Astrocyte (in vitro differentiated cells and primary cell): Measurements from ENCODE around the gene GXYLT2. TPM values are rescaled to one million over a fixed set of nuclear protein-coding genes. Genes with fewer than 3 reads are reported as not detected.

Source experiments
- DNase-seq: peaks from one replicate; pipeline ENCODE4 v3.0.0-alpha.2; 2010; ENCODE audit warnings: low read depth
- FAIRE-seq: peaks from 2 replicates; lab custom pipeline; 2011; peaks lifted over from hg19 to GRCh38; lab: Jason Lieb, UNC
- H2AFZ ChIP-seq: 2 replicates; pipeline ENCODE4 v1.6.0; 2012; ENCODE audit warnings: low read depth, low read length, inconsistent platforms
- H3K27ac ChIP-seq: 2 replicates; pipeline ENCODE4 v1.5.1; 2011; ENCODE audit warnings: low read depth, low read length, inconsistent platforms
- H3K27me3 ChIP-seq: 2 replicates; pipeline ENCODE4 v1.6.0; 2011; ENCODE audit warnings: low read length, inconsistent platforms; ENCODE audit not compliant: insufficient read depth
- H3K36me3 ChIP-seq: 2 replicates; pipeline ENCODE4 v1.5.1; 2011; ENCODE audit warnings: low read length, inconsistent platforms; ENCODE audit not compliant: insufficient read depth
- H3K4me1 ChIP-seq: 2 replicates; pipeline ENCODE4 v1.5.1; 2011; ENCODE audit warnings: low read length, inconsistent platforms; ENCODE audit not compliant: insufficient read depth
- H3K4me2 ChIP-seq: 2 replicates; pipeline ENCODE4 v1.6.0; 2012; ENCODE audit warnings: low read length, inconsistent platforms
- H3K4me3 ChIP-seq: 2 replicates; pipeline ENCODE4 v1.5.1; 2011; ENCODE audit warnings: low read depth, mild to moderate bottlenecking, low read length, inconsistent platforms; ENCODE audit not compliant: insufficient read depth
- H3K79me2 ChIP-seq: 2 replicates; pipeline ENCODE4 v1.6.0; 2012; ENCODE audit warnings: mild to moderate bottlenecking, low read length, inconsistent platforms; ENCODE audit not compliant: insufficient read depth
- H3K9ac ChIP-seq: 2 replicates; pipeline ENCODE4 v1.6.0; 2012; ENCODE audit warnings: mild to moderate bottlenecking, low read length, inconsistent platforms
- H3K9me3 ChIP-seq: 2 replicates; pipeline ENCODE4 v1.5.1; 2012; ENCODE audit warnings: low read depth, mild to moderate bottlenecking, low read length, inconsistent platforms; ENCODE audit not compliant: insufficient read depth
- H4K20me1 ChIP-seq: 2 replicates; pipeline ENCODE4 v1.6.0; 2012; ENCODE audit warnings: low read length, inconsistent platforms; ENCODE audit not compliant: insufficient read depth
- H3K27ac Mint-ChIP-seq: one replicate; pipeline ENCODE4 v1.8.0; 2021; ENCODE audit warnings: mild to moderate bottlenecking, mixed read lengths; ENCODE audit not compliant: unreplicated experiment
- H3K27me3 Mint-ChIP-seq: one replicate; pipeline ENCODE4 v1.8.0; 2021; ENCODE audit warnings: low read depth, mixed read lengths; ENCODE audit not compliant: unreplicated experiment
- H3K36me3 Mint-ChIP-seq: one replicate; pipeline ENCODE4 v1.8.0; 2021; ENCODE audit warnings: low read depth, mixed read lengths; ENCODE audit not compliant: unreplicated experiment
- H3K4me1 Mint-ChIP-seq: one replicate; pipeline ENCODE4 v1.8.0; 2021; ENCODE audit warnings: low read depth, mixed read lengths; ENCODE audit not compliant: unreplicated experiment
- H3K4me3 Mint-ChIP-seq: one replicate; pipeline ENCODE4 v1.8.0; 2021; ENCODE audit warnings: mild to moderate bottlenecking, moderate library complexity, mixed read lengths; ENCODE audit not compliant: unreplicated experiment
- H3K9me3 Mint-ChIP-seq: one replicate; pipeline ENCODE4 v1.8.0; 2021; ENCODE audit warnings: mild to moderate bottlenecking, mixed read lengths; ENCODE audit not compliant: unreplicated experiment
- CTCF ChIP-seq: IDR thresholded peaks from 2 replicates; pipeline ENCODE4 v1.5.1; 2011; ENCODE audit warnings: low read depth, mild to moderate bottlenecking, inconsistent platforms, low read length, moderate library complexity; ENCODE audit not compliant: insufficient read depth
- EZH2 ChIP-seq: IDR thresholded peaks from 2 replicates; pipeline ENCODE4 v1.6.1; 2012; ENCODE audit warnings: mild to moderate bottlenecking, low read length, inconsistent platforms; ENCODE audit not compliant: insufficient read depth
- total RNA-seq: library from RNA; stranded (reverse); gene quantifications from 2 replicates; pipeline ENCODE4 v1.2.1, GENCODE V29; 2021

Gene GXYLT2
- total RNA-seq, 1 donor from 2014 or later = 62.6 TPM

- Mint-ChIP-seq H3K27me3 (no peaks in the 10 kb centered on the region), H3K4me3 (no peak overlapping the region), H3K4me1 (peaks cover 5% of the 10 kb centered on the region), H3K9me3 (peaks cover 2% of the 10 kb centered on the region), H3K27ac (no peak overlapping the region), H3K36me3 (peaks cover 24% of the 10 kb centered on the region)
- Histone ChIP-seq H2AFZ (no peak overlapping the region), H3K4me2 (no peak overlapping the region), H3K36me3 (peaks cover 2% of the 10 kb centered on the region), H3K4me3 (no peak overlapping the region), H4K20me1 (no peaks in the 10 kb centered on the region), H3K9me3 (no peaks in the 10 kb centered on the region), H3K27ac (no peak overlapping the region), H3K27me3 (no peaks in the 10 kb centered on the region), H3K79me2 (no peaks in the 10 kb centered on the region), H3K4me1 (no peaks in the 10 kb centered on the region), H3K9ac (no peak overlapping the region)
- TF ChIP-seq EZH2 = no peak
- FAIRE-seq (no peak), DNase-seq (no peak)
Observed at GRCh38 chr3:72962317-72962716, 74.5 kb downstream of the GXYLT2 start.

GRCh38 chr3:72964633-72965032 lies 76.8 kb downstream of the GXYLT2 start:
- no peaks in the 10 kb centered on the region for H3K4me1 ChIP-seq
- H2AFZ ChIP-seq = no peak overlapping the region
- no peak overlapping the region for H3K27ac ChIP-seq
- H3K36me3 Mint-ChIP-seq = peaks cover 34% of the 10 kb centered on the region
- no peaks in the 10 kb centered on the region for H3K27me3 Mint-ChIP-seq
- no peak for TF ChIP-seq EZH2
- no peak for TF ChIP-seq CTCF
- no peak overlapping the region for H3K9ac ChIP-seq
- peaks cover 3% of the 10 kb centered on the region for H3K36me3 ChIP-seq
- peaks cover 2% of the 10 kb centered on the region for H3K9me3 Mint-ChIP-seq
- peaks cover 5% of the 10 kb centered on the region for H3K4me1 Mint-ChIP-seq
- FAIRE-seq (no peak), DNase-seq (no peak)
- no peaks in the 10 kb centered on the region for H3K79me2 ChIP-seq
- H3K4me2 ChIP-seq = no peak overlapping the region
- H3K9me3 ChIP-seq = no peaks in the 10 kb centered on the region
- no peak overlapping the region for H3K4me3 ChIP-seq
- no peaks in the 10 kb centered on the region for H3K27me3 ChIP-seq
- H4K20me1 ChIP-seq = no peaks in the 10 kb centered on the region
- no peak overlapping the region for H3K27ac Mint-ChIP-seq
- H3K4me3 Mint-ChIP-seq = no peak overlapping the region

GRCh38 chr3:72968266-72968664 lies 80.4 kb downstream of the GXYLT2 start:
- Histone ChIP-seq H3K79me2 (no peaks in the 10 kb centered on the region), H3K27me3 (no peaks in the 10 kb centered on the region), H3K4me2 (no peak overlapping the region), H3K4me3 (no peak overlapping the region), H3K36me3 (peaks cover 3% of the 10 kb centered on the region), H3K27ac (no peak overlapping the region), H3K9me3 (no peaks in the 10 kb centered on the region), H3K4me1 (no peaks in the 10 kb centered on the region), H3K9ac (no peak overlapping the region), H2AFZ (no peak overlapping the region), H4K20me1 (no peaks in the 10 kb centered on the region)
- Mint-ChIP-seq H3K4me1 (no peaks in the 10 kb centered on the region), H3K36me3 (peaks cover 31% of the 10 kb centered on the region), H3K9me3 (no peaks in the 10 kb centered on the region), H3K4me3 (no peak overlapping the region), H3K27ac (no peak overlapping the region), H3K27me3 (no peaks in the 10 kb centered on the region)
- DNase-seq (no peak), FAIRE-seq (no peak)
- TF ChIP-seq EZH2 (no peak), CTCF (no peak)
